H1 (cell line): ENCODE measurements around the gene GID4. TPM values are rescaled to one million over a fixed set of nuclear protein-coding genes. Genes with fewer than 3 reads are reported as not detected.

Source experiments
- TAF7 ChIP-seq: optimal IDR thresholded peaks from 2 replicates; pipeline ENCODE3; 2011; ENCODE audit warnings: low read depth, mild to moderate bottlenecking, inconsistent platforms, low read length, moderate library complexity, borderline replicate concordance
- polyA plus RNA-seq, 7 experiments: library from polyadenylated mRNA; depleted of rRNA in 3 of 7; stranded (reverse) in 5 of 7; unstranded in 2 of 7; fragments of >200 nt in 5 of 7; fragments of 200-250 nt in 2 of 7; gene quantifications; 1 replicate in 5 of 7; 2 replicates in 1 of 7; 4 replicates in 1 of 7; pipeline versions ENCODE4 v1.2.1 to v1.2.3, GENCODE V29; 2011 to 2013; ENCODE audit warnings: missing spikeins in 2 of 7, mixed read lengths in 2 of 7
- total RNA-seq: library from RNA; stranded (reverse); fragmentation: NEBNext Ultra II Directional; extraction: Animal tissue kit (Norgen Biotek cat#: 25700); gene quantifications from 2 replicates; pipeline ENCODE4 v1.2.1, GENCODE V29; 2021
- TF ChIP-seq, protein P1 (sequence below): fragments of 300-600 bp; sonication (generic); IDR thresholded peaks from 2 replicates; pipeline ENCODE4 v1.7.1; 2012; ENCODE audit warnings: low read length, moderate library complexity, mild to moderate bottlenecking, inconsistent platforms; ENCODE audit not compliant: insufficient replicate concordance

GID4 gene
- total and polyA plus RNA-seq, 2 of the 8 experiments (the other 6 are each of a cell fraction or from before 2014, with no cell fraction given), result 5.6 to 15.0 TPM

DNA sequence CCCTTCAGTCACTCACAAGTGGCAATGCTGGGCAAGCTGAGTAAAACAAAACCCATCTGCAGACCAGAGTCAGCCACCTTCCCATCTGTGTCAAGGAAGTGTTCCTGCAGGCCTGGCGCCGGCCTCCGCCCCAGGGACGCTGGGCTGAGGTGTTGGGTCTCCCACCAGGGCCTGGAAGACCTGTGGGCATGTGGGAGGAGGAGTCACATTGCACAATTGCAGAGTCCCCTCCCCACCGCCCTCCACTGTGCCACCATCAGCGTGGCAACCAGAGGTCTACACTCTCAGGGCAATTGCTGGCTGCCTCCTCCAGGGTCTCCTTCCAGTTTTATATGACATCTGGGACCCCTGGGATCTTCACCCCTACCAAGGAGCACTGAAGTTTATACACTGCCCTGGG is 66.4 kb downstream of the GID4 start (continued):
- TF ChIP-seq, protein P1, sequence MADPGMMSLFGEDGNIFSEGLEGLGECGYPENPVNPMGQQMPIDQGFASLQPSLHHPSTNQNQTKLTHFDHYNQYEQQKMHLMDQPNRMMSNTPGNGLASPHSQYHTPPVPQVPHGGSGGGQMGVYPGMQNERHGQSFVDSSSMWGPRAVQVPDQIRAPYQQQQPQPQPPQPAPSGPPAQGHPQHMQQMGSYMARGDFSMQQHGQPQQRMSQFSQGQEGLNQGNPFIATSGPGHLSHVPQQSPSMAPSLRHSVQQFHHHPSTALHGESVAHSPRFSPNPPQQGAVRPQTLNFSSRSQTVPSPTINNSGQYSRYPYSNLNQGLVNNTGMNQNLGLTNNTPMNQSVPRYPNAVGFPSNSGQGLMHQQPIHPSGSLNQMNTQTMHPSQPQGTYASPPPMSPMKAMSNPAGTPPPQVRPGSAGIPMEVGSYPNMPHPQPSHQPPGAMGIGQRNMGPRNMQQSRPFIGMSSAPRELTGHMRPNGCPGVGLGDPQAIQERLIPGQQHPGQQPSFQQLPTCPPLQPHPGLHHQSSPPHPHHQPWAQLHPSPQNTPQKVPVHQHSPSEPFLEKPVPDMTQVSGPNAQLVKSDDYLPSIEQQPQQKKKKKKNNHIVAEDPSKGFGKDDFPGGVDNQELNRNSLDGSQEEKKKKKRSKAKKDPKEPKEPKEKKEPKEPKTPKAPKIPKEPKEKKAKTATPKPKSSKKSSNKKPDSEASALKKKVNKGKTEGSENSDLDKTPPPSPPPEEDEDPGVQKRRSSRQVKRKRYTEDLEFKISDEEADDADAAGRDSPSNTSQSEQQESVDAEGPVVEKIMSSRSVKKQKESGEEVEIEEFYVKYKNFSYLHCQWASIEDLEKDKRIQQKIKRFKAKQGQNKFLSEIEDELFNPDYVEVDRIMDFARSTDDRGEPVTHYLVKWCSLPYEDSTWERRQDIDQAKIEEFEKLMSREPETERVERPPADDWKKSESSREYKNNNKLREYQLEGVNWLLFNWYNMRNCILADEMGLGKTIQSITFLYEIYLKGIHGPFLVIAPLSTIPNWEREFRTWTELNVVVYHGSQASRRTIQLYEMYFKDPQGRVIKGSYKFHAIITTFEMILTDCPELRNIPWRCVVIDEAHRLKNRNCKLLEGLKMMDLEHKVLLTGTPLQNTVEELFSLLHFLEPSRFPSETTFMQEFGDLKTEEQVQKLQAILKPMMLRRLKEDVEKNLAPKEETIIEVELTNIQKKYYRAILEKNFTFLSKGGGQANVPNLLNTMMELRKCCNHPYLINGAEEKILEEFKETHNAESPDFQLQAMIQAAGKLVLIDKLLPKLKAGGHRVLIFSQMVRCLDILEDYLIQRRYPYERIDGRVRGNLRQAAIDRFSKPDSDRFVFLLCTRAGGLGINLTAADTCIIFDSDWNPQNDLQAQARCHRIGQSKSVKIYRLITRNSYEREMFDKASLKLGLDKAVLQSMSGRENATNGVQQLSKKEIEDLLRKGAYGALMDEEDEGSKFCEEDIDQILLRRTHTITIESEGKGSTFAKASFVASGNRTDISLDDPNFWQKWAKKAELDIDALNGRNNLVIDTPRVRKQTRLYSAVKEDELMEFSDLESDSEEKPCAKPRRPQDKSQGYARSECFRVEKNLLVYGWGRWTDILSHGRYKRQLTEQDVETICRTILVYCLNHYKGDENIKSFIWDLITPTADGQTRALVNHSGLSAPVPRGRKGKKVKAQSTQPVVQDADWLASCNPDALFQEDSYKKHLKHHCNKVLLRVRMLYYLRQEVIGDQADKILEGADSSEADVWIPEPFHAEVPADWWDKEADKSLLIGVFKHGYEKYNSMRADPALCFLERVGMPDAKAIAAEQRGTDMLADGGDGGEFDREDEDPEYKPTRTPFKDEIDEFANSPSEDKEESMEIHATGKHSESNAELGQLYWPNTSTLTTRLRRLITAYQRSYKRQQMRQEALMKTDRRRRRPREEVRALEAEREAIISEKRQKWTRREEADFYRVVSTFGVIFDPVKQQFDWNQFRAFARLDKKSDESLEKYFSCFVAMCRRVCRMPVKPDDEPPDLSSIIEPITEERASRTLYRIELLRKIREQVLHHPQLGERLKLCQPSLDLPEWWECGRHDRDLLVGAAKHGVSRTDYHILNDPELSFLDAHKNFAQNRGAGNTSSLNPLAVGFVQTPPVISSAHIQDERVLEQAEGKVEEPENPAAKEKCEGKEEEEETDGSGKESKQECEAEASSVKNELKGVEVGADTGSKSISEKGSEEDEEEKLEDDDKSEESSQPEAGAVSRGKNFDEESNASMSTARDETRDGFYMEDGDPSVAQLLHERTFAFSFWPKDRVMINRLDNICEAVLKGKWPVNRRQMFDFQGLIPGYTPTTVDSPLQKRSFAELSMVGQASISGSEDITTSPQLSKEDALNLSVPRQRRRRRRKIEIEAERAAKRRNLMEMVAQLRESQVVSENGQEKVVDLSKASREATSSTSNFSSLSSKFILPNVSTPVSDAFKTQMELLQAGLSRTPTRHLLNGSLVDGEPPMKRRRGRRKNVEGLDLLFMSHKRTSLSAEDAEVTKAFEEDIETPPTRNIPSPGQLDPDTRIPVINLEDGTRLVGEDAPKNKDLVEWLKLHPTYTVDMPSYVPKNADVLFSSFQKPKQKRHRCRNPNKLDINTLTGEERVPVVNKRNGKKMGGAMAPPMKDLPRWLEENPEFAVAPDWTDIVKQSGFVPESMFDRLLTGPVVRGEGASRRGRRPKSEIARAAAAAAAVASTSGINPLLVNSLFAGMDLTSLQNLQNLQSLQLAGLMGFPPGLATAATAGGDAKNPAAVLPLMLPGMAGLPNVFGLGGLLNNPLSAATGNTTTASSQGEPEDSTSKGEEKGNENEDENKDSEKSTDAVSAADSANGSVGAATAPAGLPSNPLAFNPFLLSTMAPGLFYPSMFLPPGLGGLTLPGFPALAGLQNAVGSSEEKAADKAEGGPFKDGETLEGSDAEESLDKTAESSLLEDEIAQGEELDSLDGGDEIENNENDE, result no peak
- TF ChIP-seq TAF7, result no peak
- TF ChIP-seq, all 59 proteins: peak for 0
